Measurements from ENCODE around the gene EIF5B. TPM values are rescaled to one million over a fixed set of nuclear protein-coding genes. Genes with fewer than 3 reads are reported as not detected.

The EIF5B gene
- total and polyA plus RNA-seq, 2 experiments from 2014 or later, result 18.3 to 19.1 TPM

DNA sequence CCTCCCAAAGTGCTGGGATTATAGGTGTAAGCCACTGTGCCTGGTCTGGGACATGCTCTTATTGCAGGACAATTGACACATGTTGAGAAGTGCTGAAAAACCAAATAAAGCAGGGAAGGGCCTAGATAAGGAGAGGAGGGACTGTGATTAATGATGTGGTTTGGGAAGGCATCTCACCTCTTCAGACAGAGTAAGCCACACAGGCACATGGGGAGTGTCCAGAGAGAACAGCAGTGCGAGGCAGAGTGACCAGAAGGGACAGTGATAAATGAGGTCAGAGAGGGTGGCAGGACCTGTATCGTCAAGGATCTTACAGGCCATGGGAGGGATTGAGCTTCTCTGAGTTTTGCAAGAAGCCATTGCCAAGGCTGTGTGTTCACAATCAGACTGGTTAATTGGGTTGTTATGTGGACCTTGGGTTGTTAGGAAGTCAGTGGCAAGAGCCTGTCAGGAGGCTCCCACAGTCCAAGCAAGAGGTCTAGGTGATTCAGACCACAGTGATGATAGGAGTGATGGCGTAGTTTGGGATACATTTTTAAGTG, 58.5 kb downstream of the EIF5B start:
- Histone ChIP-seq H4K20me1 (ENCODE audit: insufficient read depth, poor library complexity, severe bottlenecking) (no peaks in the 10 kb centered on the region), H3K9me3 (ENCODE audit: low read depth) (no peaks in the 10 kb centered on the region), H3K4me2 (no peak overlapping the region), H3K9me2 (replicated peaks; ENCODE audit: insufficient read depth) (no peaks in the 10 kb centered on the region), H3K79me2 (no peaks in the 10 kb centered on the region), H3K27ac (no peak overlapping the region), H3K4me1 (ENCODE audit: insufficient read depth) (no peaks in the 10 kb centered on the region), H2AFZ (no peak overlapping the region), H3K27me3 (no peaks in the 10 kb centered on the region), H3K36me3 (replicated peaks; ENCODE audit: insufficient read depth, low read depth) (no peaks in the 10 kb centered on the region), H3K4me3 (no peak overlapping the region)
- 89% methylated on average over 3 of the region's 3 CpGs for WGBS (ENCODE audit: low lambda C conversion rate, missing lambda C conversion rate)
- no peak for DNase-seq (ENCODE audit: low spot score)
- TF ChIP-seq CTCF (IDR thresholded peaks at IDR 0.05; ENCODE audit: poor library complexity) (no peak), EZH2 (IDR thresholded peaks at IDR 0.05; ENCODE audit: borderline replicate concordance) (no peak), EZH2phosphoT487 (IDR thresholded peaks at IDR 0.05; ENCODE audit: low read depth, severe bottlenecking, unreplicated experiment) (no peak)

- TF ChIP-seq EZH2phosphoT487 (IDR thresholded peaks at IDR 0.05; ENCODE audit: low read depth, severe bottlenecking, unreplicated experiment), result no peak
- TF ChIP-seq CTCF (IDR thresholded peaks at IDR 0.05; ENCODE audit: poor library complexity), result no peak
- TF ChIP-seq EZH2 (IDR thresholded peaks at IDR 0.05; ENCODE audit: borderline replicate concordance), result no peak
- 88% methylated on average over 3 of the region's 3 CpGs for WGBS (ENCODE audit: low lambda C conversion rate, missing lambda C conversion rate)
Measured at GRCh38 chr2:99397266-99397920, 60.2 kb downstream of the EIF5B start.

GRCh38 chr2:99398303-99398702, 61.1 kb downstream of the EIF5B start:
- 92% methylated on average over 5 of the region's 5 CpGs for WGBS (ENCODE audit: low lambda C conversion rate, missing lambda C conversion rate)
- Histone ChIP-seq H3K4me1 (ENCODE audit: insufficient read depth) (no peaks in the 10 kb centered on the region), H4K20me1 (ENCODE audit: insufficient read depth, poor library complexity, severe bottlenecking) (no peaks in the 10 kb centered on the region), H3K9me3 (ENCODE audit: low read depth) (no peaks in the 10 kb centered on the region), H3K36me3 (replicated peaks; ENCODE audit: insufficient read depth, low read depth) (no peaks in the 10 kb centered on the region), H3K4me2 (no peak overlapping the region), H3K4me3 (no peak overlapping the region), H3K27ac (no peak overlapping the region), H2AFZ (no peak overlapping the region), H3K27me3 (no peaks in the 10 kb centered on the region), H3K79me2 (no peaks in the 10 kb centered on the region), H3K9me2 (replicated peaks; ENCODE audit: insufficient read depth) (no peaks in the 10 kb centered on the region)
- DNase-seq (ENCODE audit: low spot score), result no peak
- TF ChIP-seq EZH2 (IDR thresholded peaks at IDR 0.05; ENCODE audit: borderline replicate concordance) (no peak), EZH2phosphoT487 (IDR thresholded peaks at IDR 0.05; ENCODE audit: low read depth, severe bottlenecking, unreplicated experiment) (no peak), CTCF (IDR thresholded peaks at IDR 0.05; ENCODE audit: poor library complexity) (no peak)

More at GRCh38 chr2:99397266-99397920, 60.2 kb downstream of the EIF5B start:
- Histone ChIP-seq H3K9me2 (replicated peaks; ENCODE audit: insufficient read depth) (no peaks in the 10 kb centered on the region), H4K20me1 (ENCODE audit: insufficient read depth, poor library complexity, severe bottlenecking) (no peaks in the 10 kb centered on the region), H2AFZ (no peak overlapping the region), H3K79me2 (no peaks in the 10 kb centered on the region), H3K9me3 (ENCODE audit: low read depth) (no peaks in the 10 kb centered on the region), H3K27ac (no peak overlapping the region), H3K4me1 (ENCODE audit: insufficient read depth) (no peaks in the 10 kb centered on the region), H3K4me2 (no peak overlapping the region), H3K4me3 (no peak overlapping the region), H3K36me3 (replicated peaks; ENCODE audit: insufficient read depth, low read depth) (no peaks in the 10 kb centered on the region), H3K27me3 (no peaks in the 10 kb centered on the region)
- no peak for DNase-seq (ENCODE audit: low spot score)

Measured in hepatocyte (in vitro differentiated cells).